A549 treated with AZD9567 at 1 μM for 4 hours (cell line): ENCODE data around the gene PTPRS. TPM values are rescaled to one million over a fixed set of nuclear protein-coding genes. Genes with fewer than 3 reads are reported as not detected.

Source experiments
- total RNA-seq: library from RNA; stranded (reverse); fragments of 200-300 nt; extraction: Qiagen RNA extraction; gene quantifications from 5 replicates; pipeline ENCODE4 v1.2.3, GENCODE V29; 2022; ENCODE audit not compliant: insufficient read depth

Gene PTPRS
- 22.2 to 30.3 TPM (median 25.9 TPM) in 5 replicates for total RNA-seq

GRCh38 chr19:5340637-5341447 lies at the start of gene PTPRS:
PTPRS (minus strand) TSS chr19:5340812; CDS start chr19:5286140, 54,672 bp downstream.

Other genes with a start within 250 kb of the PTPRS start
- not detected in 5 replicates for gene ZNRF4, start 114.6 kb upstream of the PTPRS start, total RNA-seq
- gene TINCR, start 227.1 kb upstream of the PTPRS start, total RNA-seq = 2.1 to 3.5 TPM (median 2.6 TPM) in 5 replicates